NCI-H524 (cell line): Measurements from ENCODE around the gene CD63.
A peak's percentile ranks its signal among the peaks of the same experiment; 100 is the strongest.
"Not testable (repeated sequence)": the region's sequence is repeated elsewhere in the genome, so short reads cannot be mapped to it uniquely, and the experiment has no call there.

Experiments used
- DNase-seq, 2 experiments: peaks; one replicate each; lab custom pipeline; 2025; lab: John Stamatoyannopoulos, UW

CD63 gene

GRCh38 chr12:55728939-55729818 lies at the start of gene CD63:
CD63 (minus strand) TSS chr12:55729009; CDS start chr12:55728341, 668 bp downstream.
- peak; percentile 85 to 91 for DNase-seq

- no peak for DNase-seq
Measured at GRCh38 chr12:55777856-55778255, 49.0 kb upstream of the CD63 start.

- DNase-seq: peak; percentile 88 to 94
Measured at GRCh38 chr12:55771736-55772135, 42.9 kb upstream of the CD63 start.

GRCh38 chr12:55767156-55767555 lies 38.3 kb upstream of the CD63 start:
- DNase-seq: no peak

GRCh38 chr12:55765736-55766290 lies 37.0 kb upstream of the CD63 start:
- DNase-seq: no peak

- no peak for DNase-seq
Measured at GRCh38 chr12:55762646-55763045, 33.8 kb upstream of the CD63 start.

GRCh38 chr12:55760663-55761062 lies 31.9 kb upstream of the CD63 start:
- no peak for DNase-seq

- not testable (repeated sequence) for DNase-seq
Measured at GRCh38 chr12:55758575-55758974, 29.8 kb upstream of the CD63 start.

GRCh38 chr12:55757701-55758100 lies 28.9 kb upstream of the CD63 start:
- no peak for DNase-seq

GRCh38 chr12:55755246-55755645 lies 26.4 kb upstream of the CD63 start:
- no peak for DNase-seq

- no peak for DNase-seq
Measured at GRCh38 chr12:55748230-55748993, 19.6 kb upstream of the CD63 start.

GRCh38 chr12:55746913-55747231 lies 18.1 kb upstream of the CD63 start:
- DNase-seq: no peak

GRCh38 chr12:55746174-55746912 lies 17.5 kb upstream of the CD63 start:
- no peak for DNase-seq

GRCh38 chr12:55745361-55746173 lies 16.8 kb upstream of the CD63 start:
- DNase-seq: peak; percentile 78 to 91

GRCh38 chr12:55744340-55745030 lies 15.7 kb upstream of the CD63 start:
- DNase-seq: peak; percentile 6 to 29

GRCh38 chr12:55743406-55744339 lies 14.9 kb upstream of the CD63 start:
- DNase-seq: peak; percentile 32 to 73

- DNase-seq: peak; percentile 75 to 78
Measured at GRCh38 chr12:55742719-55743405, 14.1 kb upstream of the CD63 start, which contains the start of gene GDF11. GDF11 (plus strand) TSS chr12:55743122; CDS start chr12:55743317, 195 bp downstream.

GRCh38 chr12:55741931-55742680 lies 13.3 kb upstream of the CD63 start:
- no peak for DNase-seq
